Astrocyte of the hippocampus (primary cell): ENCODE measurements around the gene ACSF3.
A peak's percentile ranks its signal among the peaks of the same experiment; 100 is the strongest.
"Not testable (repeated sequence)": the region's sequence is repeated elsewhere in the genome, so short reads cannot be mapped to it uniquely, and the experiment has no call there.

ENCODE experiments used
- DNase-seq: peaks from one replicate; pipeline ENCODE4 v3.0.0; 2011; ENCODE audit warnings: low read depth, low spot score

Gene ACSF3

DNA sequence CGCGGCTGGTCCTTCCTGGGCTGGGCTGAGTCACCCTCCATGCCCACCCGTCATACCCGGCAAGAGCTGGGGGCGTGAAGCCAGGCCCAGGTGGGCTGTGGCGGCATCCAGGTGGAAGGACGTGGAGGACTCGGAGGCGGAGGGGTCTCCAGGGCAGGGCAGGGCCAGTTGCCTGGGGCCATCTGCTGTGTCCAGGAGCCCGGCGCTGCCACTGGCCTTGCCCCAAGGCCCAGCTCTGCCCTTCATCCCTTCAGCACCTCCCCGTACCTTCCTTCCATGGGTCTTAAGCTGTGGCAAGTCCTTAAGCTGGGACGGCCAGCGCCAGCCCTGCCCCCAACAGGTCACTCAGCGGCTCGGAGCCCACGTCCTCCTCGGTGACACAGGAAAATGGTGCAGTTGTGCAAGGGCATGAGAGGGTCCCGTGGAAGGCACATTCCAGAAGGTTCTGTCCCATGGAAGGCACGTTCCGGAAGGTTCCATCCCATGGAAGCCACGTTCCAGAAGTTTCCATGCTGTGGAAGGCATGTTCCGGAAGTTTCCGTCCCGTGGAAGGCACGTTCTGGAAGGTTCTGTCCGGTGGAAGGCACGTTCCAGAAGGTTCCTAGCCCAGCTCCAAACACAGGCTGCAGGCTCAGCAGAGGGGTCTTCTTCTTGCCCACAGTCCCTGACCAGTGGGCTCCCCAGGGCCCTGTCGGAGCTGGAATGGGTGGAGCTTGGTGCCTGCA lies 67.5 kb downstream of the ACSF3 start:
- DNase-seq, result no peak

DNA sequence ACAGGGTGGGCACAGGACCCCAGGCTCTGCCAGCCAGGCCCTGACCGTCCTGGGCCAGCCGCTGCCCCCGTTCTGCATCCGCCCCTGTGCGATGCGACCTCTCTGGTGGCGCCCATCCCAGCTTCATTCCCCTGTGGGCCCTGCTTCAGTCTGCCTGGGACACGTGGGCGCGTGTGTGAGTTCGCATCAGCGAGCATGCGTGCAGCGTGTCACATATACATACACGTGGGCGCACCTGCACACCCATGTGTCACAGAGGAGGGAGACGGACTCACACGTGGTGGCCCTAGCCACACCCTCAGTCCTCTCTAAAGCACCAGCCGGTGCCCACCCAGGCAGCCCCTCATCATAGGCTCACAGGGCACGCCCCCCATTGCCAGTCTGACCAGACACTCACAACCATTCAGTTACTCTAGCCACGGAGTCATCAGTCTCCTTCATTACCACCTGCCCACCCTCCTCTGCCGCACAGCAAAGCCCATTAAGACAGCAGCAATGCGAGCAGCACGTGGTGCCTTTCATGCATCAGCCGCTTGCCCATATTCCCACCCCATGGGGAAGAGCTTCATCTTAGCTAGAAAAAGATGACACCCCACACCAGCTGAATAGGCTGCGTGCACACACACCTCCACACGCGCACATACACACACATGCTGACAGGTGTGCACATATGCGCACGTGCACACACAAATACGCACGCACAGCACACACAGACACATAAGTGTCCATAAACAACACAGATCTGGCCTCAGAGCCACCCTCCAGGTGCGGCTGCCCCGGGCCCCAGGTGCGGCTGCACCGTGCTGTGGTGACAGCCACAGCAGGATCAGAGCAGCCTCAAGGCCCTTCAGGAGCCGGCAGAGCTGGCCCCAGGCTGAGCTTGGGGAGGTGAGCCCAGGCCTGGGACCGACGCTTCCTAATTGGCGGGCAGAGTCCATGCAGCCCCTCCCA lies 68.4 kb downstream of the ACSF3 start:
- DNase-seq, result no peak

DNA sequence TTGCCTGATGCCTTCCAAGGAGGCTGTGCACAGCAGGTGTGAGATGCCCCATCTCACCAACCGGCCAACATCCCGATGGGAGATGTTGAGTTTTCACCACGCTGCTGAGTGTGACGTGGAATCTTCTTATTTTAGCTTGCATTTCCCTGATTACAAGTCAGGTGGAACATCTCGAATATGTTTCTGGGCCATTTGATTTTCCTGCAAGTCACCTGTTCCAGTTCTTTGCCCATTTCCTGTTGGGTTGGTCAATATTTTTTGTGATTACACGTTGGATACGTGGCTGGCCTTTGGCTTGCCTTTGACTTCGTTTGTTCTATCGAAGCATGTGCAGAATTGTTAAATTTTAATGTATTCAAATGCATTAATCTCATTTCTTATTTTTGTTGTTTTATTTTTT lies 69.6 kb downstream of the ACSF3 start:
- no peak for DNase-seq

DNA sequence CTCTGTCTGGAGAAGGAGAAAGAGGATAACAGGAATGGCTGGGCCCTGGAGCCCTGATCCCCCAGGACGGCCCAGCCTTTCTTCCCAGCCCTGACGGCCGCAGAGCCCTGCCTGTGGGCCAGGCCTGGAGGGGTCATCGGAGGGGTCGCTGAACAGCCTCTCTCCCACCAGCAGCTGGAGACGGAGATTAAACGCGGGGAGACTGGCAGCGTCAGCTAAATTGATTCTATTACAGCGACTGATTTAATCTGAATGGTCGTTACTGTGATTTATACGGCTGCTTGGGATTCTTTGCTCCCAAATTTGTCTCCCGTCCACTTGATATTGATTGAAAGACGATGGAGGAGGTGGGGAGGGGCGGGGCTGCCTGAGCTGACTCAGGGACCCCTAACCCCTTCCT lies 70.8 kb downstream of the ACSF3 start:
- DNase-seq, result no peak

DNA sequence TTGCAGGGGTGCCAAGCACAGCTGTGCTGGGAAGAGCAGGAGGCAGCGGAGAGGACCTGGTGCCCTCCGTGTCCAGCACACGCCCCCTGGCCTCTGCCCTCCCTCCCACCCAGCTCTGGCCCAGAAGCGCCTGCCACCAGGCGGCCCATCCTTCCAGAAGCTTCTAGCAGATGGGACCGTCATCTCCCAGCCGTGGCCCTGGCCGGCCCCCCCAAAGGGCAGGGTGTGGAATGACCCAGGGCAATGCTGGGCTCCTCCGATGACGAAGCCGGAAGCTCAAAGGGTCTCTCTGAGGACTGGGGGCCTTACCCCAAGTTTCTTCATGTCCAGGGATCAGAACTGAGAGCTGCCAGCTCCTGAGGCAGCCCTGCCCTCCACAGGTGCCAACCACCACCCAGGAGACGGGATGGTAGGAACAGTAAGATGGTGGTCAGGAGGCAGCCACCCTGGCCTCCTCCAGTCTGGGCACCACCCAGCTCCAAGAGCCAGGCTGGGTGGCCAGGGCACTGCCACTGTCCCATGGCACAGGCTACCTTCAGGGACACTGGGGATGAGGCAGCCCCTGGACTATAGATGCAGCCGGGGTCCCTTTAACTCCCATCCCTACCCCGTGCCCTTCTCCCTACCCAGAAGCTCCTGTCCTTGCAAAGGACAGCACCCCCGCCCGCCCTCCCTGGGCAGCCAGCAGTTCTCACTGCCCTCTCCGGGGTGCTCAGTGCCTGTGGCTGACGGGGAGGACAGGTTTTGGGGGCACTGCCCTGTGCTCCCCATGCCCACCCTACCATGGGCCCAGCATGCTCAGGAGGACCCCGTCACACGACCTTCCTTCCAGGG lies 71.4 kb downstream of the ACSF3 start:
- DNase-seq, result no peak

DNA sequence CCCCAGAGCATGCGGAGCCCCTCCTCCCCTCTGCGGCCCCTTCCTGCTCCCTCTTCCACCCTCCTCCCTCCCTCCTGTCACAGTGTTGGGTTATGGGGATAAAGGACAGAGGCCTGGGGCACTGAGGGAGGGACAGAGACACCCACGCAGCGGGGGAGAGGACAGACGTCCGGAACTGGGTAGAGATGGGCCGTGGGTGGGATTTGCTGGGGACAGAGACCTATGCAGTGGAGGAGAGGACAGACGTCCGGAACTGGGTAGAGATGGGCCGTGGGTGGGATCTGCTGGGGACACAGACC lies 72.0 kb downstream of the ACSF3 start:
- not testable (repeated sequence) for DNase-seq

DNA sequence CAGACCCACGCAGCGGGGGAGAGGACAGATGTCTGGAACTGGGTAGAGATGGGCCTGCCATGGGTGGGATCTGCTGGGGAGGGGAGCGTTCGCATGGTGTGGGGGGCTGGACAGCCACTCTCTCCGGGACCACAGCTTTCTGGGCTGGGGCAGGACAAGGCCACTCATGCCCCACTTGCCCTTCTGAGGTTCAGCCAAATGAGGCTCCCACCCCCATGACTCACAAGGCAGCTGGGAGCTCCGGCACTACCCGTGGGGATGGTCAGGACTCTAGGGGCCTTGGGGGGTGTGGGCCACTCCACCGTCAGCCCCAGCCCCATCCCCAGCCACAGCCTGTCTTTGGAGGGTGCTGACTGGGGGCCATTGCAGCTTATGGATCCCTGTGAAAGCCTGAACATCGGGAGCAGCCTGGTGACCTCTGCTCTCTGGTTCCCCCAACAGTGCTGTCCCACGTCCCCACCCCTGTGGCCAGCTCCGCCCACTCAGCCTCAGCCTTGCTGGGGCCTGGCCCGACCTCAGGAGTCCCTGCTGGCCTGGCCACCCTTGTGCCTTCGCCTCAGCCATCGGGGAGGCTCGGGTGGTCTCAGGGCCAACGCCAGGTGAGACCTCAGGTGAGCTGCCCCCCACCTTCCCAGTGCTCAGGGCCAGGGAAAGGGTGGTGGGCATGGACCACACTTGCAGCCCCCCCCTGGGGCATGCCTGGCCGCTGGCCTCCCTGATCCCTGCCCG lies 73.2 kb downstream of the ACSF3 start:
- no peak for DNase-seq

DNA sequence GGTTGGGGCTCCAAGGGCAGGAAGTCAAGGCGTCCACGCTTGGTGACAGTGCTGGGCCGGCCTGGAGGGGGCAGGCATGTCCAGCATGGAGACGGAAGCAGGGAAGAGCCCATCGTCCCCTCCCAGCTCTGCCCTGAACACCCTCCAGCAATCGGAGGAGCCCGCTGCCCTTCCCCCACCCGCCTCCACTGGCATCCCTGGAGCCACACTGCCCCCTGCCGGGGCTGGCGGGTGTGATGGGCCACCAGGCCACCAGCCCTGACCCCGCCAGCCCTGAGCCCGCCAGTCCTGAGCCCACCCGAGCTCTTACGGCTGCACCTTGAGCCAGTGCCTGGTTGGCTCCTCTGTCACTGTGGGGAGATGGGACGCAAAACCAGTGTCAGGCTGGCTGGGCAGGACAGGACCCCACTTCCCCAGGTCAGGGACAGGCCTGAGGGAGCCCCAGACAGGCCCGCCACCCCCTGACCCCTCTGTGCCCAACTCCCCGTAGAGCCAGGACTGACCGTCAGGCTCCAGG lies 73.8 kb downstream of the ACSF3 start:
- DNase-seq, result peak; percentile 87

DNA sequence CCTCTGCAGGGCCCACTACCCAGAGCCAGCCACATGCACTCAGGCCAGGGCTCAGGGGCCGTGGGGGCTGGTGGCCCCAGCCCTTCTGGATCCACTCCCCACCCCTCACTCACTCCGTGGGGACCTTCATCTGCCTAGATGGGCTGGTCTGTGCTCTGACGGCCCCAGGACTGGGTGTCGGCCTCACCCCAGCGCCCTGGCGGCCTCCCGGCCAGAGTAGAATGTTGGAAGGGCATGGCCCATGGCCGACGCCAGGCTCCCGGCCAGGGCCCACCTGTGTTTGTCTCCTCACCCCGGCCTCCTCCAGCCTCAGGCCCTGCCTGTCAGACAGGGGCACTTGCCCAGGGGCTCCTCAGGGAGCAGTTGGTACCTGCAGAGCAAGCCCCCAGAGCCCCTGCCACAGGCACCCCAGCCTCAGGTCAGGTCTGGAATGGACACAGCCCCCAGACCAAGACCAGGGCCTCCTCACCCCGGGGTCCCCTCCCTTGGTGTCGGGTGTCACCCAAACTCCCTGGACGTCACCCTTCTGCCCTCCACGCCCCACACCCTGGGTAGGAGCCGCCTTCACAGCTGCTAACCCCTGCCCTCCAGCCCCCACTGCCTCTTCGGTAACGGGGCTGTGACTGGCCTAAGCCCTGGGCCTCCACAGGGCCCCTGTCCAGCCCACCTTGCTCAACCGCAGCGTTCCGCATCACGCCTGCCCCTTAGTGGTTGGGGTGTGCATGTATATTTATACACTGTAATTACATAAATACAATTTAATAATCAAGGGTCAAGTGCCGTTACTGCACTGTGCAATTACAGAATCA lies 74.9 kb downstream of the ACSF3 start:
- DNase-seq, result no peak

DNA sequence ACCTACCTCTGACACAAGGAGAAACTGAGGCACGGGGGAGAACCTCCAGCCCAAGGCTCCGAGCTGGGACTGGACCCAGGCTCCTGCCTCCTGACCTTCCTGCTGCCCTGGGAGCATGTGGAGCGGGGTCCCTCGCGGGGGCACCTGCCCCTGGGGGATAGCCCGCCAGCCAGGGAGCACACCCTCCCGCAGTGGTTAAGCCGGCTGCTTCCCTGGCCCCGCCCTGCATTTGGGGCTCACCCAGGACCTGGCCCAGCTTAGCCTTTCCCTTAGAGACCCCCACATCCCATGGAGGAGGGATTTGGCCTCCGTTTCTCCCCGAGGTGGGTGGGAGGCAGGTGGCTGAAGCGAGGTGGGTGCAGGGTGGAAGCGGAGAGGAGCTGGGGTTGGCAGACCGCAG lies 76.1 kb downstream of the ACSF3 start:
- DNase-seq, result no peak

DNA sequence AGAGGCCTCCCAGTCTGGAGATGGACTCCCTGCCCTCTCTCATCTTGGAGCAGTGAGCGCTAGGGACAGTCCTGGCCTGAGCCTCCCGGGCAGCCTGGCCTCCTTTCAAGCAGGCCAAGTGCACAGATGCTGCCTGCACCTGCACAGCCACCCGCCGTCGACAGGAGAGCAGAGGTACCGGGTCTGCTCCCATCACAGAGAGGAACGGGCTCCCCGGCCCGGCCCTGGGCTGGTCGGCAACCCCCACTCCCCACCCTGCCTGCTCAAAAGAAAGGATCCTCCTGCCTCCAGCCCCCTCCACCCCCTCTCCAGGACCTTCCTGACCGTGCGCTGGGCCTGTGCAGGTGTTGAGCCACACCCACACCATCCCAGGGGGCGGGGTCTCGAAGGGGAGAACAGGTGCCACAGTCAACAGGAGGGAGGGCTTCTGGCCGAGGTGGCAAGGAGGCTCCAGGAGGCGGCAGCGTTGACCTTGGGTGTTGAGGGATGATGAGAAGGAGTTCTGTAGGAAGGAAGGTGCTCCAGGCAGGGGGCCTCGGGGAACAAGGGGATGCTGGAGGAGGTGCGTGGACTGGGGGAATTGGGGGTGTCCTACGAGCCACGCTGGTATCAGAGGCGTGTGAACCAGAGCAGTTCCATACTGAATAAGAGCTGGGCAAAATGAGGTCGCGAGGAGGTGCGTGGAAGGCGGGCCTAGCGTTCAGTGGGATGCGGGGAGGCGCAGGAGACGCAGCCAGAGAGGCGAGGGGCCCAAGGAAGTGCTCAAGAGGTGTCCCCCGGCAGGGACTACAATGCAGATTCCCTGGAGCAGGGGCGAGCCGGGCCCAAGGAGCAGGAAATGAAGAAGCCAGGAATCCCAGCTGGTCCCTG lies 76.9 kb downstream of the ACSF3 start:
- no peak for DNase-seq

DNA sequence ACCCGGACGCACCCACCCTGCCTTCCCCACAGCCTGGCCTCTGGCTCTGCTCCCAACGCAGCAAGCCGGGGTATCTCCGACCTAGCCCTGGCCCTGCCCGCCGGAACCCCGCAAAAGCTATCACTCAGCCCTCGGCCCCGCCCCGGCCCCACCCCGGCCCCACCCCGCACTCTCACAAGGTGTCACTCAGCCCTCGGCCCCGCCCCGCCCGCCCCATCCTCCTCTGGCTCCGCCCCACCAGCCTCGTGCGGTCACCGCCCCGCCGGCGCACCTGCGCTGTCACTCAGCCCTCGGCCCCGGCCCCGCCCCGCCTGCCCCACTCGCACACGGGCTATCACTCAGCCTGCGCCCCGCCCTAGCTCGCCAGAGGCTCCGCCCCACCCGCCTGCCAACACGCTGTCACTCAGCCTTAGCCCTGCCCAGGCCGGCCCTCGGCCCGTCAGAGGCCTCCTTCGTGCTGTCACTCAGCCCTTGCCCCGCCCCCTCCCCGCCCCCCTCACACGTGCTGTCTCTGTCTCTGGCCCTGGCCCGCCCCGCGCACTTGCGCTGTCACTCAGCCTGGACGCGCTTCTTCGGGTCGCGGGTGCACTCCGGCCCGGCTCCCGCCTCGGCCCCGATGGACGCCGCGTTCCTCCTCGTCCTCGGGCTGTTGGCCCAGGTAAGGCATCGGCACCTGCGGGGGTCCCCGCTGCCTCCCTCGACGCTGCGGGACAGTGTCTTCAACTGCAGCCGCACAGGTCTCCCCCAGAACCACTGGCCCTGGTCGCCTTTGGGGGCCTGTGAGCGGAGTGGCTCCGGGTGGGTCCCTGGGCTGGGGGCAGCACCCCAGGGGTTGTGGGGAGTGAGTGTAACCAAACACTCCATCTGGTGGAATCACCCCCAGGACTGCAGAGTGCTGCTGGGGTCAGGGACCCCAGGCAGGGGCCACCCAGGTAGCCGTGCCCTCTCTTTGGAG lies 77.8 kb downstream of the ACSF3 start, which contains the start of gene CDH15:
TSS of gene CDH15 (plus strand) at position 533 of the 955 bp plus-strand sequence. CDS start at position 617, 84 bp downstream.
- peak; percentile 95 for DNase-seq

DNA sequence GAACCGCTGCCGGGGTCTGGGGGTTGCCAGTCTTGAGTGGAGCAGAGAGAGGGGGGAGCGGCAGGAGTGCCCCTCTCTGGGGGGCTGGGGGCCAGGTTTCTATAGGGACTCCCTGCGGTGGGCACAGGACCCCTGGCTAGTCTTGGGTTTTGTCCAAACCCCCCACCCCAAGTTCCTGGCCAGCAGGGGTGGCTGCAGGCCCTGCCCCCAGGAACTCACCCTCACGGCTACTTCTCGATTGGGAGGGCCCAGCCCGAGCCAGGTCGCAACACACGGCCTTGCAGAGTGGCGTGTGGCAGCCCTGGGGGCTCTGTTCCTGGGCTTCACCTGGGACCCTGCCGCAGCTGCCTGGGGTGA lies 78.5 kb downstream of the ACSF3 start:
- DNase-seq, result no peak

DNA sequence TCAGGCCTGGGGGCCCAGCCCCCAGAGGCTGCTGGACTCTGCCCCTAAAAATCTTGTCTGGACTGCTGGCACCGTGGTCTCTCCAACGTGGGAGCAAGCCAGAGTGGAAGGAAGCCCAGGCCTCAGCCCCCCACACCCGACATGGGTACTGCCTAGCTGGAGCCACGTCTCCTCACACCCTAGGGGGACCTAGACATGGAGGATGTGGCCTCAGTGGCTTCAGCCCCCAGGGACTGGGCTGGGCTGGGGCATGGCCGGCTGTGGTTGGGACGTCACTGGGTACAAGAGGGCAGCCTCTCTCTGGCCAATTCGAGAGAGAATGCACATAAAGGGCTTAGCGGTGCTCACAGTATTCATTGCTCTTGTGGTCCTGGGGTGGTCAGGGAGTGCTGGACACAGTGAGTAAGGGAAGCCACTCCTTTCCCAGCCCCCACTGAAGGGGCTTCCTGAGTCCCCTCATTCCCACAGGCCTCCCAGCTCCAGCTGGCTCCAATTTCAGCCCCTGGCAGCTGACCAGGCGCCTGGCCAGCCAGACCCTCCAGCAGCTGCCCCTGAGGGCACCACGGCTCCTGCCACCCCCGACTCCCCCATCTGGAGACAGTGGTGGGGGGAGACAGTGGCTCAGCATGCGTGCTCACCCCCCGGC lies 79.0 kb downstream of the ACSF3 start:
- DNase-seq, result no peak

DNA sequence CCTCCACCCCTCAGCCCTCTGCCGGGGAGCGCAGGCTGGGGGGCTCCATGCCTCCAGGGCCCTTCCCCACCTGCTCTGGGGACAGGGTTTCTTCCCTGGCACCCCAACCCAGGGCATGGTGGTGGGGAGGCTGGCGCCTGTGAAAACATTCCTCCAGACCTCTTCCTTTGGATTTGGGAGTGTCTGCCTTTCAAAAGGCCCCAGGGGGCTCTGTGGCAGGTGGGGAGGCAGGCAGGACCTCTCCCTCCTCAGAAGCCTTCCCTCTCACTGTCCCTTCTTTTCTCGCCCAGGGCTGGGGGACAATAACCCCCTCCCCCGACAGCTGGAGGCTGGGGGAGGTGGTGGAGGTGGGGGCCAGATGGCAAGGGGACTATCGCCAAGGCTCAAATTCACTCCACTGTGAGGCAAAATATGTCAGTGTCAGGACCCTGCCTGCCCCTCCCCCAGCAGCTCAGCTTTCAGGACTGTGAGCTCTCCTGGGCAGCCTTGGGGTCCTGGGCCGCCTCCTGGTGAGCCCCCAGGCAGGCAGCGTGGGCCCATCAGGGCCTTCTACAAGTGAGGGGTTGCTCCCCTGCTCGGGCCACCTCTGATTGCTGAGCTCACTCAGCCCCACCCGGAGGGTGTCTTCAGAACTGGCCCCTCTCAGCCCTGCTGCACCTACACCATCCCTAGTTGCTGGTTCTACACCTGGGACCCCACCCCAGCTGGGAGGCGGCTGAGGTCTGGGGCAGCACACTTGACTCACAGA lies 79.7 kb downstream of the ACSF3 start:
- no peak for DNase-seq

DNA sequence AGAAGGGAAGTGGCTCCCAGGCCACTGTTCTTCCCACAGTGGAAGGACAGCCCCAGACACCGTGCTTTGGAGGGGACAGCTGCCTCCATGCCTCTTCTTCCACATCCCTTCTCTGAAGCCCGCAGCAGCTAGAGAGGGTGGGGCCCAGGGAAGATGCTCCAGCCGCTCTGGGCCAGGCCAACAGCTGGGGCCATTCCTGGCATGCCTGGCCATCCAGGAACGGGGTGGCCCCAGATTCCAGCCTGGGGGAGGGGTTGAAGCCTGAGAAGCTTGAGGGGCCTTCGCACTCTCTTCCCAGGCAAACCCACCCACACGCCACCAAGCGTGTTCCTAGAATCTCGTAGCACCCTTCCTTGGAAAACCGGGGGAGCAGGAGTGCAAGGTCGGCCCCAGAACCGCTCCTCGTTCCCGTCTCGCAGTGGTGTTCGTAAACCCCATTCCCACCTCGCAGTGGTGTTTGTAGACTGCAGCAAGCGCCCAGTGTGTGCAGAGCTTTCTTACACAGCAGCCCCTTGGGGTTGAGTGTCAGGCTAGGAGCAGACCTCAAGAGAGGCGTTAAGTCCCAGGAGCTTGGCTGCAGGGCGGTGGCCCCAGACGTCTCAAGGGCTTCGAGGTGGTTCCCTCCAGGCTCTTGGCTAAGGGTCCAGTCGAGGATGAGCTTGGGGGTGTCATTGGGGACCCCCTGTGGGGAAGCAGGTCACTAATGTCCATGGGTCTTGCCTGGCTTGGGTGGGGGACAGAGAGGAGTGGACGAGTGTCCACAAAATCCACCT lies 80.6 kb downstream of the ACSF3 start:
- no peak for DNase-seq
